GM19324 (cell line): Measurements from ENCODE around the gene SERPINH1.

Source experiments
- ATAC-seq: cut with Tn5 transposase; IDR thresholded peaks from one replicate; pipeline ENCODE4 v1.9.1; 2021; ENCODE audit warnings: mild to moderate bottlenecking, moderate library complexity; ENCODE audit not compliant: unreplicated experiment, low FRiP score

SERPINH1 gene

GRCh38 chr11:75554258-75555022 lies 7.6 kb upstream of the SERPINH1 start:
- no peak for ATAC-seq

- ATAC-seq, result no peak
These were observed 6.8 kb upstream of the SERPINH1 start for GRCh38 chr11:75555079-75555811.

GRCh38 chr11:75556275-75556674 lies 5.8 kb upstream of the SERPINH1 start:
- no peak for ATAC-seq

- ATAC-seq, result no peak
These were observed 4.2 kb upstream of the SERPINH1 start for GRCh38 chr11:75557666-75558494.

- ATAC-seq, result no peak
These were observed 2.9 kb upstream of the SERPINH1 start for GRCh38 chr11:75558939-75559843.

GRCh38 chr11:75560644-75561043 lies 1.4 kb upstream of the SERPINH1 start:
- ATAC-seq, result no peak

- no peak for ATAC-seq
These were observed 516 bp upstream of the SERPINH1 start for GRCh38 chr11:75561426-75562047.

- no peak for ATAC-seq
These were observed 907 bp downstream of the SERPINH1 start for GRCh38 chr11:75562836-75563484.

GRCh38 chr11:75563501-75563977 lies 1.5 kb downstream of the SERPINH1 start:
- ATAC-seq, result no peak

- no peak for ATAC-seq
These were observed 2.0 kb downstream of the SERPINH1 start for GRCh38 chr11:75563978-75564552.

- ATAC-seq, result no peak
These were observed 3.3 kb downstream of the SERPINH1 start for GRCh38 chr11:75565221-75565814.

- ATAC-seq, result no peak
These were observed 4.1 kb downstream of the SERPINH1 start for GRCh38 chr11:75565916-75566762.

- no peak for ATAC-seq
These were observed 4.8 kb downstream of the SERPINH1 start for GRCh38 chr11:75566763-75567279.

GRCh38 chr11:75567971-75568370 lies 5.9 kb downstream of the SERPINH1 start:
- ATAC-seq, result no peak

- ATAC-seq, result no peak
These were observed 6.7 kb downstream of the SERPINH1 start for GRCh38 chr11:75568616-75569219.

- no peak for ATAC-seq
These were observed 8.6 kb downstream of the SERPINH1 start for GRCh38 chr11:75570559-75571139.
